Hepatocyte (in vitro differentiated cells): ENCODE results near the gene CHRNA1. TPM values are rescaled to one million over a fixed set of nuclear protein-coding genes. Genes with fewer than 3 reads are reported as not detected.

Experiments used
- DNase-seq: peaks from one replicate; pipeline ENCODE4 v3.0.0-alpha.2; 2016; ENCODE audit warnings: low spot score
- H2AFZ ChIP-seq: fragments of 200-600 bp; sonication (generic); 2 replicates; pipeline ENCODE4 v1.6.0; 2016; ENCODE audit warnings: antibody characterized with exemption, mild to moderate bottlenecking
- H3K27ac ChIP-seq: fragments of 200-600 bp; sonication (generic); 2 replicates; pipeline ENCODE4 v1.5.1; 2016; ENCODE audit warnings: mild to moderate bottlenecking
- H3K27me3 ChIP-seq: fragments of 200-600 bp; sonication (generic); 2 replicates; pipeline ENCODE4 v1.6.1; 2016
- H3K36me3 ChIP-seq: fragments of 200-600 bp; sonication (generic); replicated peaks from 2 replicates; pipeline ENCODE4 v1.5.1; 2016; ENCODE audit warnings: low read depth; ENCODE audit not compliant: insufficient read depth
- H3K4me1 ChIP-seq: fragments of 200-600 bp; sonication (generic); 2 replicates; pipeline ENCODE4 v1.5.1; 2016; ENCODE audit warnings: mild to moderate bottlenecking, moderate library complexity; ENCODE audit not compliant: insufficient read depth
- H3K4me2 ChIP-seq: fragments of 200-600 bp; sonication (generic); 2 replicates; pipeline ENCODE4 v1.6.0; 2016
- H3K4me3 ChIP-seq: fragments of 200-600 bp; sonication (generic); 2 replicates; pipeline ENCODE4 v1.5.1; 2016; ENCODE audit warnings: mild to moderate bottlenecking
- H3K79me2 ChIP-seq: fragments of 200-600 bp; sonication (generic); 2 replicates; pipeline ENCODE4 v1.6.0; 2017; ENCODE audit warnings: mild to moderate bottlenecking
- H3K9me2 ChIP-seq: fragments of 200-600 bp; sonication (generic); replicated peaks from 2 replicates; pipeline ENCODE4 v1.6.0; 2017; ENCODE audit warnings: mild to moderate bottlenecking; ENCODE audit not compliant: insufficient read depth
- H3K9me3 ChIP-seq: fragments of 200-600 bp; sonication (generic); 2 replicates; pipeline ENCODE4 v1.5.1; 2016; ENCODE audit warnings: low read depth, mild to moderate bottlenecking
- H4K20me1 ChIP-seq: fragments of 200-600 bp; sonication (generic); 2 replicates; pipeline ENCODE4 v1.6.0; 2016; ENCODE audit warnings: mild to moderate bottlenecking; ENCODE audit not compliant: insufficient read depth, poor library complexity, severe bottlenecking
- CTCF ChIP-seq: fragments of 200-600 bp; sonication (generic); IDR thresholded peaks from 2 replicates; pipeline ENCODE4 v1.5.1; 2016; ENCODE audit warnings: antibody characterized with exemption, mild to moderate bottlenecking; ENCODE audit not compliant: poor library complexity
- EZH2 ChIP-seq: fragments of 200-600 bp; sonication (generic); IDR thresholded peaks from 2 replicates; pipeline ENCODE4 v1.6.1; 2016; ENCODE audit warnings: antibody characterized with exemption, mild to moderate bottlenecking, borderline replicate concordance
- EZH2phosphoT487 ChIP-seq: fragments of 200-600 bp; sonication (generic); IDR thresholded peaks from one replicate; pipeline ENCODE4 v1.6.1; 2018; ENCODE audit warnings: antibody characterized with exemption, mild to moderate bottlenecking, low read depth, moderate library complexity; ENCODE audit not compliant: unreplicated experiment, severe bottlenecking
- WGBS: methylation state at CpG from one replicate; pipeline ENCODE4 v1.1.6; 2016; ENCODE audit warnings: low lambda C conversion rate; ENCODE audit errors: missing lambda C conversion rate; 5-methylcytosine and 5-hydroxymethylcytosine counted together
- polyA plus RNA-seq: library from polyadenylated mRNA; unstranded; fragments of >200 nt; fragmentation: Nextera tagmentation; extraction: Ambion mirVana; gene quantifications from 2 replicates; pipeline ENCODE4 v1.2.1, GENCODE V29; 2016
- total RNA-seq: library from RNA; depleted of rRNA; stranded (reverse); fragments of >200 nt; gene quantifications from 2 replicates; pipeline ENCODE4 v1.2.3, GENCODE V29; 2014

The CHRNA1 gene
- total and polyA plus RNA-seq, 2 experiments from 2014 or later, result 1.5 to 1.9 TPM

GRCh38 chr2:174756743-174757142 is 7.5 kb downstream of the CHRNA1 start:
- Histone ChIP-seq H3K36me3 (no peaks in the 10 kb centered on the region), H3K9me3 (no peaks in the 10 kb centered on the region), H2AFZ (no peak overlapping the region), H3K4me3 (no peak overlapping the region), H4K20me1 (no peaks in the 10 kb centered on the region), H3K27me3 (no peaks in the 10 kb centered on the region), H3K27ac (no peak overlapping the region), H3K4me1 (peaks cover 12% of the 10 kb centered on the region), H3K79me2 (no peaks in the 10 kb centered on the region), H3K4me2 (no peak overlapping the region), H3K9me2 (no peaks in the 10 kb centered on the region)
- no peak for DNase-seq
- no peak for TF ChIP-seq CTCF
- no peak for TF ChIP-seq EZH2phosphoT487
- TF ChIP-seq EZH2, result no peak
- WGBS, result 86% methylated on average over 10 of the region's 10 CpGs

DNA sequence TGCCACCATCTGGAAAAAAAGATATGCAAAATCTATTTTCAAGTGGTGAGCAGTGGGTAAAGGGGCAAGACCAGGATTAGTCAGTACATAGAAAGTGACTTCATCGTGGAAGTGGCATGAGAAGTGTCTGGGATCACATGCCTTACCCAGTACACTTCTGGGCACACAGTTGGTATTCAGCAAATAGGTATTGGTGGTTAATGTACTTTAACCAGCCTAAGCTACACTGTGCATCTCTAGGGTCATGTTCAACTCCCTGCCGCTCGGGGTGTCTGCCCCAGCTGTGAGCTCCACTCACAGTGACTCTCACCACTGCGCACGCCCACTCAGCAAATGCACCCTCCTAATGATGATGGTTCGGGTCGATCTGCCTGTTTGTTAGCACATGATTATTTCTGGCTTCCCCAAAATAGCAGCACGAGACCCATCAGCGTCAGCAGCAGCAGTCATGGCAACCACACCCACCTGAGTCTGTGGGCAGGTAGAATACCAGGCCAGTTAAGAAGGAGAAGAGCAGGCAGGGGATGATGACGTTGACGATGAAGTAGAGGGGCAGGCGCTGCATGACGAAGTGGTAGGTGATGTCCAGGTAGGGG is 11.1 kb downstream of the CHRNA1 start:
- Histone ChIP-seq H3K36me3 (no peaks in the 10 kb centered on the region), H3K9me2 (no peaks in the 10 kb centered on the region), H3K27me3 (no peaks in the 10 kb centered on the region), H3K27ac (no peak overlapping the region), H3K4me2 (no peak overlapping the region), H4K20me1 (no peaks in the 10 kb centered on the region), H3K9me3 (no peaks in the 10 kb centered on the region), H3K4me1 (peaks cover 7% of the 10 kb centered on the region), H3K4me3 (no peak overlapping the region), H2AFZ (no peak overlapping the region), H3K79me2 (no peaks in the 10 kb centered on the region)
- TF ChIP-seq CTCF, result no peak
- no peak for TF ChIP-seq EZH2
- no peak for TF ChIP-seq EZH2phosphoT487
- DNase-seq, result no peak
- WGBS, result 97% methylated on average over 13 of the region's 13 CpGs

DNA sequence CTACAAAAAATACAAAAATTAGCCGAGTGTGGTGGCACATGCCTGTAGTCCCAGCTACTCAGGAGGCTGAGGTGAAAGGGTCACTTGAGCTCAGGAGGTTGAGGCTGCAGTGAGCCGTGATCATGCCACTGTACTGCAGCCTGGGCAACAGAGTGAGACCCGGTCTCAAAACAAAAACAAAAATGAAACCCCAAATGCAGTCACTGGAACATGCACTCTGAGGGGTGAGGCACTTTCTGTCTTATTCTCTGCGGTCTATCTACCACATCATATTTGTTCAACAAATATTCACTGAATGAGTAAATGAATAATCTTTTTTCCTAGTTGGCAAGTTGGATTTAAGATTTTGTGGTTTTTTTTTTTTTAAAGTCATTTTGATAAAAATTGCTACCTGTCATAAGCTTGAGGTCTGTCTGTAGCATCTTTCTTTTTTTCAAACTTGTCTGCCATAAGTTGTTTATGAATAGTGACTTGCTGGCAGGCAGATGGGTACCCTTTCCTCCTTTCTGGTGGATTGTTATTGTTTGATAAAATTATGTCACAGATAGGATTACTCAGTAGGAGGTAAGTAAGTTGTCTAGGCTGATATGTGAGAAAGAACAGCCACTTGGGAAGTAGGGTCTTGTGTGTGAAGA is 11.8 kb downstream of the CHRNA1 start:
- H3K4me1 ChIP-seq, result peaks cover 7% of the 10 kb centered on the region
- no peaks in the 10 kb centered on the region for H3K9me2 ChIP-seq
- H3K4me2 ChIP-seq, result no peak overlapping the region
- TF ChIP-seq EZH2, result no peak
- TF ChIP-seq CTCF, result no peak
- TF ChIP-seq EZH2phosphoT487, result no peak
- no peaks in the 10 kb centered on the region for H3K9me3 ChIP-seq
- 92% methylated on average over 4 of the region's 4 CpGs for WGBS
- no peaks in the 10 kb centered on the region for H3K27me3 ChIP-seq
- DNase-seq, result no peak
- no peak overlapping the region for H3K27ac ChIP-seq
- no peak overlapping the region for H2AFZ ChIP-seq
- no peaks in the 10 kb centered on the region for H3K36me3 ChIP-seq
- H3K79me2 ChIP-seq, result no peaks in the 10 kb centered on the region
- H3K4me3 ChIP-seq, result no peak overlapping the region
- no peaks in the 10 kb centered on the region for H4K20me1 ChIP-seq
